IMR-90 (cell line): Measurements from ENCODE around the gene ATP2B2.

Experiments
- CTCF ChIP-seq: conservative IDR thresholded peaks from 2 replicates; pipeline ENCODE4 v1.5.1; 2012; ENCODE audit warnings: mild to moderate bottlenecking, low read depth, low read length, improper control_type of control experiment
- RAD21 ChIP-seq: IDR thresholded peaks from 2 replicates; pipeline ENCODE4 v1.6.1; 2012; ENCODE audit warnings: low read length, improper control_type of control experiment

- TF ChIP-seq RAD21 (no peak), CTCF (no peak)
Observed at GRCh38 chr3:10387881-10388609, 117.3 kb downstream of the ATP2B2 start.
